DMS79 (cell line): ENCODE data around the gene GRAMD1B.
A peak's percentile ranks its signal among the peaks of the same experiment; 100 is the strongest.
"Not testable (repeated sequence)": the region's sequence is repeated elsewhere in the genome, so short reads cannot be mapped to it uniquely, and the experiment has no call there.

Experiments
- DNase-seq: peaks from one replicate; lab custom pipeline; 2025; lab: John Stamatoyannopoulos, UW

The GRAMD1B gene

DNA sequence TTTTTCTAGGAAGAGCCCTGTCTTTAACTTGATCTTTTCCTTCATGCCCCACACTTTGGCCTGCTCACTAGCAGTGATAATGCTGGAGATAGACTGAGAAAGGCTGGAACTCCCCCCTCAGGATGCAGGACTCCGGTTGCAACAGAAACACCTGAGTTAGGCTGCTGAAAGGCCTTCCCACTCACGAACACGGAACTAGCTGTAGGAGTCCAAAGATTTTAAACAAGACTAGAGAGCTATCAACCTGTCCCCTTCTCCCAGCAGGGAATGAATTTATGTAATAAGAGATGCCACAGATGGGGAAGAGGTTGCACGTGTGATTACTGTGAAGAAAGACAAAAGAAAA lies 211.4 kb downstream of the GRAMD1B start:
- no peak for DNase-seq

DNA sequence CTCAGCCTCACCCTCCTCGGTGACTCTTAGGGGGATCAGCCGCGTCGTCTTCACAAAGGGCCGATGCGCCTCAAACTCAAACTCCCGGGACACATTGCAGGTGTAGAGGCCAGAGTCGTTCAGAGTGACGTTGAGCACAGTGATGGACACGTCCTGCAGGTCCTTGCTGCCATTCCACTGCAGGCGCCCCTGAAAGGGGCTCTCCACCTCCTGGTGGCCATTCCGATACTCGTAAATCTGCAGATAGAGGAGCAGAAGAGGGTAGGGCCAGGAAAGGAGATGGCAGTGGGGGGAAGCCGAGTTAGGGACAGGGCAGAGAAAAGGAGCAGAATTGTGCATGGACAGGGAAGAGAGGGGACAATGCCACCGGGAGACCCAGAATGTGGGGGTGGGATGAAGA lies 212.4 kb downstream of the GRAMD1B start:
- no peak for DNase-seq

- no peak for DNase-seq
Measured at GRCh38 chr11:123645286-123645975, 215.4 kb downstream of the GRAMD1B start.

GRCh38 chr11:123650901-123651300 lies 220.8 kb downstream of the GRAMD1B start:
- no peak for DNase-seq

DNA sequence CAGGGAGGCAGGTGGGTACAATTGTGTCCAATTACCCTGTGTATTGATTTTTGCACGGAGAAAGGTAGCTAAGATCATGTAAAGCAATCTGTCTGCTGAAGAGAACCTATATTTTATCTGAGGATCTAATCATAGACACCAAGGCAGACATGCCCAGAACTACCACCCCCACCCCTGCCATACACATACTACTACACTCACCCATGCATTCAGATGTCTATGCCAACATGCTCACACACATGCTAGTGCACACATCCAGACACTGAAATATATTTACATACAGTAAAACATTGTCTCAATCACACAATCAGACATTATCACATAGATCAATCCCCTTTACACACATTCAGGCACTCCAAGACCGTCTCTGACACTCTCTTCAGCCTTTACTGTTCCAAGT lies 222.5 kb downstream of the GRAMD1B start:
- no peak for DNase-seq

DNA sequence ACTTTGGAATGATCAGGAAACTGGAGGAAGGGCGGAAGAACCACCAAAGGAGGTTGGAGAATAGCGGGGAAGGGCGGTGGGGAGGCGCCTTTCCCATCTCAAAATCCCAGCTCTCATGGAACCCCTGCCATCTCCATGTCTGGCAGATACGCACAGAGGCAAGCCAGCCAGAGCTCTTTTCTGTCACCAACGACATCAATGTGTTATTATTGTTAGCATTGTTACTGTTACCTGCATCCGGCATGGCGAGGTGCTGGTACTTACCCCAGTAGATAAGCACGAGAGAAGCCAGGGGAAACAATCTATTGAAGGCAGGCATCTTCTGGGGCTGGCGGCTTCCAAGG lies 223.4 kb downstream of the GRAMD1B start:
- peak; percentile 16 for DNase-seq

DNA sequence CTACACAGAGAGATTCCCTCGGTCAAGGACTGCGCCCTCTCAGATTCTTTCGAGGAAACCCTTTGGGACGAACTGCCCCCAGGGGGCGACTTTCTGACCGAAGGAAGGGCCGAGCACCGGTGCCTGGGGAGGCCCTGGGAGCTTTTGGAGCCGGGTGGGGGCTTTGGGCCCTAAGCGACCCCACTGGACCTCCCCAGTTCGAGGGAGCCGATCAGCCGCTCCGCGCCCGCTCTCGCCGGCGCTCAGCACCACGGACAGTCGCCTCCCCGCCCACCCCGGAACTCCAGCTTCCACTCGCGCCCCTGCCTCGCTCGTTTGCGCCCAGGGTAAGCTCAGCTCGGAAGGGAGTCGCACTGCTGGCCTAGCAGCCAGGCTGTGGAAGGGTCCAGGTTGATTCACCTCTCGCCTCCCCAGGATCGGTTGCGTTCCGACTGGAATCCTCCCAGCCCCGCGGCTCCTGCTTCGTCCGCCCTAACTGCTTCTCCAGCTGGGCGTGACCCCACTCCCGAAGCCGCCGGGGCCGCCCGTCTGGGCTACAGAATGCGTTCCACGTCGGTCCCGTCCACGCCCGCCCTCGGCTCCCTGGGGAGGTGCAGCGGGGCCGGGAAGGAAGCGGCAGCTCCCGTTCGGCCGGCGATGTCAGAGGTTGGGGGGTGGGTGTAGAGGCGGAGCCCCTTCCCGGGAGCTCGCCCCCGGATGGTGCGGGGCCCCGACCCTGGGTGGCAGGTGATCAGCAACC lies 223.9 kb downstream of the GRAMD1B start:
- peak; percentile 64 for DNase-seq

DNA sequence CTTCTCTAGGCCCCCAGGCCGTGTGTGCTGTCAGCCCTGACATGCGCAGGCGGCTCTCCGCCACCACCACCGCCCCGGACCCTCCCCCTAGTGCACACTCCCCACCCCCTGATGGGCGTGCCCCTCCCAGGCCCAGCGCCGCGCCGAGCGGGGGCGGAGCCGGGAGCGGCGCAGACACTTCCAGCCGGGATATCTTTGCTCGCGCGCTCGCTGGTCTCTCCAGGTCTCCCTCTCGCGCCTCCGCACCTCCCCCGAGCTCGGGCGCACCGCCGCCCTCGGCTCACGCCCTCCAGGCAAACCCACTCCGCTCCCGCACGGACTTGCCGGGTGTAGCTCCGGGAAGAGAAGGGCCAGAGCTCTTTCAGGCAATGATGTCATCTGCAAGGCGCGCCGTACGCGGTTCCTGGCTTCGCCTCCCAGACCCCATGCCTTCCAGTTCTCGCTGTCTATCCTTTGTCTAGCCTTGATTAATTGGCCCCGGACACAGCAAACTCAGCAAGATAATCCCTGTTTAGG lies 224.6 kb downstream of the GRAMD1B start, which contains the start of gene SCN3B:
SCN3B (minus strand) TSS at position 59 of the 516 bp plus-strand sequence. CDS start 823 bp downstream, outside the sequence.
- DNase-seq = peak; percentile 77

DNA sequence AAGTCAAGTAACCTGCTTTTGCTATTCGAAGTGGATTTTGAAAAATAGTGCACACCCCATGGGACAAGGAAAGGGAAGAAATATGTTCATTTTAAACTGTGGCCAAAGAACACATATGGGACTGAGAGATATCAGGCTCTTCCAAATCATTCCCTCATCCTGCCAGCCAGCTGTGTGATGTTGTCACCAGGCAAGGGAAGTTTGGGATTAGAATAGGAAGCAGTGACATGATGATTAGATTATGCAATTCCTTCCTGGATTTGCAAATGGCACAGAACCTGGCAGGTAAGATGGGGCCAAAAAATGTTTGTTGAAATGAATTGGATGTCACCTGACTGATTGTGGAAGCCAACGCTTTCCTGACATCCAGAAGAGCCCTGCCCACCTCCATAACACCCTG lies 229.2 kb downstream of the GRAMD1B start:
- no peak for DNase-seq

DNA sequence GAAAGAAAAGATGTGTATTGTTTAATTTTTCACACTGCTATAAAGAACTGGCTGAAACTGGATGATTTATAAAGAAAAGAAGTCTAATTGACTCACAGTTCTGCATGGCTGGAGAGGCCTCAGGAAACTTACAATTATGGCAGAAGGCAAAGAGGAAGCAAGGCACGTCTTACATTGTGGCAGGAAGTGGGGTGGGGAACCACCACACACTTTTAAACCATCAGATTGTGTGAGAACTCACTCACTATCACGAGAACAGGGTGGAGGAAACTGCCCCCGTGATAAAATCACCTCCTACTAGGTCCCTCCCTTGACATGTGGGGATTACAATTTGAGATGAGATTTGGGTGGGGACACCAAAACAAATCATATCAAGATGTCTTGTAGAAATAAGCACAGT lies 229.9 kb downstream of the GRAMD1B start:
- not testable (repeated sequence) for DNase-seq

DNA sequence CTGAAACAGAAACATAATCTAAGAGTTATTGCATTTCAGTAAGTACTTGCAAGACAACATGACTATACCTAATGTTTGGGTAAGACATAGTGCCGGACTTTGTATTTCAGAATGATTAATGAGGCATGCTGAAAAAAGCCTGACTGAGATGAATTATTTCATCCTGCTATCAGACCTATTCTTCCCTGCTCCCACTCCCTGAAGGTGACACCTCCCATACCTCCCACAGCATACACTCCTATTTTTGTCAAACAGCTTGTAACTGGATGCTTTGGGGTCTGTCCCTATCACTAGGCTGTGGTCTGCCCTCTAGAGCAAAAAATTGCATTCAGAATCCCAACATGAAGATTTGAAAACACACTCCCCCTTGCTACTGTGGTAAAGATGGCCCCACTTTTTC lies 235.2 kb downstream of the GRAMD1B start:
- DNase-seq = no peak

GRCh38 chr11:123670081-123670480 lies 240.0 kb downstream of the GRAMD1B start:
- DNase-seq = no peak

DNA sequence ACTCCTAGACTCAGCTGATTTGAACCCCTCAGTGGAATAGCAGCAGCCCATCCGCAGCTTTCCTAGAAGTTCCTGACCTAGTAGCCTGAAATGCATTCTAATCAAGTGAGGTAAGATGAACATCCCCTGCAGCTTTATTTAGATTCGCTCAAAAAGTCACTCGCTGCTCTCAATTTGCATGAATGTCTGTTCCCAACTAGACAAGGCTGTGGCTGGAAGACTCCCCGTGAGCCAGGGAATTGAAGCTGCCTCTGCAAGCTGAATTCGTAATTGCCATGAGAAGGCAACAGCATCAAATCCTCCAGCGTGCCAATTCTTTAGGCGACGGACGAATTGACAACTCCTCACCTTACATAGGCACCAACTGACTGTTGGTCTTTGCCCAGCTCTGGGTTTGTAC lies 241.5 kb downstream of the GRAMD1B start:
- DNase-seq = no peak

DNA sequence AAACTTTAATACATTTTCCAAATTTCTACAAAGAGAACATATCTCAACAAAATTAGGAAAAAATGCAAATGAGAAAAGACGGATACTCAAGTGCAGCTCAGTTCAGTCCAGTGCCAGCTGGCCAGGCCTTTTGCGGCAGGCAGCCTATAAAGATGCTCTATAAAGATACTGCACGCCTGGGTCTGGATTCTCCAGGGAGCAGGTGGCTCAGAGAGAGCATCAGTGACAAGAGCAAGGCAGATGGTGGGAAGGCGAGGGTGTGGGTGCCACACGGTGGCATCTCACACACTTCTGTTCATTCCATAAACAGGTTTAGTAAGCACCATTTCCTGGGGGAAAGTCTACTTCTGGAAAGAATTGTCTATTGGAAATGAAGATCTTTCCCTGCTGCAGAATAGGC lies 242.5 kb downstream of the GRAMD1B start:
- no peak for DNase-seq

- DNase-seq = no peak
Measured at GRCh38 chr11:123674297-123674696, 244.2 kb downstream of the GRAMD1B start.
